ENCODE measurements around the gene FBXW5. TPM values are rescaled to one million over a fixed set of nuclear protein-coding genes. Genes with fewer than 3 reads are reported as not detected.

FBXW5 gene
- total and polyA plus RNA-seq, 9 of the 15 experiments (the other 6 are each of a cell fraction or from before 2014, with no cell fraction given): 0.21 to 128 (median 37.0) TPM

DNA sequence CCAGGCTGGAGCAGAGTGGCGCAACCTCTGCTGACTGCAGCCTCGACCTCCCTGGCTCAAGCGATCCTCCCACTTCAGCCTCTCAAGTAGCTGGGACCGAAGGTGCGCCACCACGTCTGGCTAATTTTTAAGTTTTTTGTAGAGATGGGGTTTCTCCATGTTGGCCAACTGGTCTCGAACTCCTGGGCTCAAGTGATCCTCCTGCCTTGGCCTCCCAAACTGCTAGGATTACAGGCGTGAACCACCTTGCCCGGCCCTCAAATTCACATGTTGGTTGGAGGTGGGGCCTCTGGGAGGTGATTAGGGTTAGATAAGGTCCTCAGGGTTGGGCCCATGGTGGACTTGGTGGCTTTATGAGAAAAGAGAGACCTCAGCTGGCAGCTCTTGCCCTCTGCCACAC, 17.6 kb upstream of the FBXW5 start (continued):
- TF ChIP-seq MGA (IDR thresholded peaks at IDR 0.05): peak; percentile 74
- TF ChIP-seq CTBP1 (IDR thresholded peaks at IDR 0.05; ENCODE audit: borderline replicate concordance): no peak

Measured in K562 (cell line).